Activated CD8-positive, alpha-beta T cell treated with anti-CD3 and anti-CD28 coated beads for 36 hours (primary cell): ENCODE results near the gene MNX1. TPM values are rescaled to one million over a fixed set of nuclear protein-coding genes. Genes with fewer than 3 reads are reported as not detected.

Source experiments
- ATAC-seq: fragments of 200-7000 bp; cut with Tn5 transposase; one replicate; pipeline ENCODE4 v1.10.0; 2021; ENCODE audit warnings: mild to moderate bottlenecking, moderate library complexity
- CTCF ChIA-PET: fragments of 350-600 bp; sonication (Branson Sonifier 250); formaldehyde crosslinking; loops from one replicate; lab custom pipeline; 2021; ENCODE audit warnings: antibody characterized with exemption; lab: Charles Lee
- POLR2A ChIA-PET: fragments of 350-600 bp; sonication (Branson Sonifier 250); formaldehyde crosslinking; loops from one replicate; lab custom pipeline; 2021; ENCODE audit warnings: antibody characterized with exemption; lab: Charles Lee
- DNase-seq: peaks from one replicate; pipeline ENCODE4 v3.0.0-alpha.2; 2020
- H3K27ac Mint-ChIP-seq: one replicate; pipeline ENCODE4 v1.8.0; 2021; ENCODE audit warnings: mild to moderate bottlenecking, mixed read lengths
- H3K27me3 Mint-ChIP-seq: one replicate; pipeline ENCODE4 v1.8.0; 2021; ENCODE audit warnings: mixed read lengths
- H3K36me3 Mint-ChIP-seq: one replicate; pipeline ENCODE4 v1.8.0; 2021; ENCODE audit warnings: low read depth, mixed read lengths
- H3K4me1 Mint-ChIP-seq: one replicate; pipeline ENCODE4 v1.8.0; 2021; ENCODE audit warnings: low read depth, mixed read lengths
- H3K4me3 Mint-ChIP-seq: one replicate; pipeline ENCODE4 v1.8.0; 2021; ENCODE audit warnings: mild to moderate bottlenecking, moderate library complexity, mixed read lengths
- H3K9me3 Mint-ChIP-seq: one replicate; pipeline ENCODE4 v1.8.0; 2021; ENCODE audit warnings: mixed read lengths
- intact Hi-C: fragments of 100-400 bp; cut with micrococcal nuclease; formaldehyde crosslinking; loops from one replicate; pipeline ENCODE4 v1.10.0; 2022
- total RNA-seq, 2 experiments: library from RNA; stranded (reverse); gene quantifications; one replicate each; pipeline ENCODE4 v1.2.3, GENCODE V29; 2021
- TF ChIP-seq, protein P1 (sequence below): fragments of 200-600 bp; IDR thresholded peaks from one replicate; pipeline ENCODE4 v1.8.0; 2022; ENCODE audit warnings: antibody characterized with exemption, mild to moderate bottlenecking

Gene MNX1
- total RNA-seq, 2 experiments from 2014 or later, result not detected

DNA sequence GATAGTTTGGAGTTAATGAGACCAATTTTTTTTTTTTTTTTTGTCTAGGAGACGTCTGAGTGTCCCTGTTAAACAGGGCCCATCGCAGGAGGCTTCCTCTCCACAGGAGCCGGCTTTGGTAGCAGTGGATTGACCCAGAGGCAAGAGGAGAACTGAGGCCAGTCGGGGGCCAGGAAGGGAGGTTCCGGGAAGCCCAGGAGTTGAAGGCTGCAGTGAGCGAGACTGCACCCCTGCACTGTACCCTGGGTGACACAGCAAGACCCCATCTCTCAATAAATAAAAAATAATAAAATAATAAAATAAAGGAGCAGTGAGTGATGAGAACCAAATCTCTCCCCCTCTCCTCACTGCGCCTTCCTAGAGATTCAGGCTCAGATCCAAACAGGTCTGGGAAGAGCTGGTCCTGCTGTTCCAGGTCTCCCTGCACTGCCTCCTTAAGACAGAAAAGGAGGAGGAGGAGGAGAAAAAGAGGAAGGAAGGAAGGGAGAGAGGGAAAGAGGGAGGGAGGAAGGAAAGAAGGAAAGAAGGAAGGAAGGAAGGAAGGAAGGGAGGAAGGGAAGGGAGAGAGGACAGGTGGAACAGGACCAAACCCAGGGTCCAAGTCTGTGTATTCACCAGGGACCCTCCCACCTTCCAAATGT is 3.5 kb downstream of the MNX1 start:
- TF ChIP-seq, protein P1, sequence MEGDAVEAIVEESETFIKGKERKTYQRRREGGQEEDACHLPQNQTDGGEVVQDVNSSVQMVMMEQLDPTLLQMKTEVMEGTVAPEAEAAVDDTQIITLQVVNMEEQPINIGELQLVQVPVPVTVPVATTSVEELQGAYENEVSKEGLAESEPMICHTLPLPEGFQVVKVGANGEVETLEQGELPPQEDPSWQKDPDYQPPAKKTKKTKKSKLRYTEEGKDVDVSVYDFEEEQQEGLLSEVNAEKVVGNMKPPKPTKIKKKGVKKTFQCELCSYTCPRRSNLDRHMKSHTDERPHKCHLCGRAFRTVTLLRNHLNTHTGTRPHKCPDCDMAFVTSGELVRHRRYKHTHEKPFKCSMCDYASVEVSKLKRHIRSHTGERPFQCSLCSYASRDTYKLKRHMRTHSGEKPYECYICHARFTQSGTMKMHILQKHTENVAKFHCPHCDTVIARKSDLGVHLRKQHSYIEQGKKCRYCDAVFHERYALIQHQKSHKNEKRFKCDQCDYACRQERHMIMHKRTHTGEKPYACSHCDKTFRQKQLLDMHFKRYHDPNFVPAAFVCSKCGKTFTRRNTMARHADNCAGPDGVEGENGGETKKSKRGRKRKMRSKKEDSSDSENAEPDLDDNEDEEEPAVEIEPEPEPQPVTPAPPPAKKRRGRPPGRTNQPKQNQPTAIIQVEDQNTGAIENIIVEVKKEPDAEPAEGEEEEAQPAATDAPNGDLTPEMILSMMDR, result no peak
- CTCF ChIA-PET, result interaction anchor here (0.7 kb wide), 1 partner anchor 19 kb away, joined by 3 read pairs; no protein-coding TSS in a partner anchor
- H3K36me3 Mint-ChIP-seq, result no peaks in the 10 kb centered on the region

DNA sequence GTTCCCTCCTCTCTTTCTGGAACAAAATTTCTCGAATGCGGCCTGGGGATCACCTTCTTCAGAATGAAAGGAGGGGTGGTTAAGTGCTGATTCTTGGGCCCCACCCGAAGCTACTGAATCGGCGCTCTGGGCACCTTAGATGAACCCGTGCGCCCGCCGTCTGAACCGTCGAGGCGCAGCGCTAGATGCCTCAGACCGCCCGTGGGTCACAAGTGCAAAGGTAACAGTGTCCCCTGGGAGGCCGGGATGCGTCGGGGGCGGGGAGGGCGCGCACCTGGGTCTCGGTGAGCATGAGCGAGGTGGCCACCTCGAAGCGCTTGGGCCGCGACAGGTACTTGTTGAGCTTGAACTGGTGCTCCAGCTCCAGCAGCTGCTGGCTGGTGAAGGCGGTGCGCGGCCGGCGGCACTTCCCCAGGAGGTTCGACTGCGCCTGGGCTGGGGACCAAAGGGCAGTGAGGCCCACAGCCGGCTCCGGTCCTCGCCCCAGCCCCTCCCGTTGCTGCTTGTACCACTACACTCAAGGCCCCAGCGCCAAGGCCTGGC is 4.2 kb downstream of the MNX1 start:
- POLR2A ChIA-PET, result interaction anchor here (1.1 kb wide), 1 partner anchor 13 kb away, joined by 4 read pairs; no protein-coding TSS in a partner anchor
- Mint-ChIP-seq H3K27ac (no peak overlapping the region), H3K4me1 (peaks cover 13% of the 10 kb centered on the region), H3K4me3 (no peak overlapping the region), H3K27me3 (peaks cover 67% of the 10 kb centered on the region), H3K9me3 (no peaks in the 10 kb centered on the region), H3K36me3 (no peaks in the 10 kb centered on the region)
- CTCF ChIA-PET, result no interaction called here
- ATAC-seq, result no peak
- DNase-seq, result no peak
- TF ChIP-seq, protein P1, result no peak
- intact Hi-C loops, result loop anchor here (10.0 kb wide), 1 partner anchor 1501 kb away; no protein-coding TSS in a partner anchor

More for the DNA sequence above, 3.5 kb downstream of the MNX1 start:
- H3K27me3 Mint-ChIP-seq, result peaks cover 69% of the 10 kb centered on the region
- H3K27ac Mint-ChIP-seq, result no peak overlapping the region
- no peak overlapping the region for H3K4me3 Mint-ChIP-seq
- POLR2A ChIA-PET, result interaction anchor here (1.1 kb wide), 1 partner anchor 13 kb away, joined by 4 read pairs; no protein-coding TSS in a partner anchor
- H3K9me3 Mint-ChIP-seq, result no peaks in the 10 kb centered on the region
- peaks cover 18% of the 10 kb centered on the region for H3K4me1 Mint-ChIP-seq
- ATAC-seq (no peak), DNase-seq (no peak)
- intact Hi-C loops, result loop anchor here (10.0 kb wide), 1 partner anchor 1502 kb away; no protein-coding TSS in a partner anchor

DNA sequence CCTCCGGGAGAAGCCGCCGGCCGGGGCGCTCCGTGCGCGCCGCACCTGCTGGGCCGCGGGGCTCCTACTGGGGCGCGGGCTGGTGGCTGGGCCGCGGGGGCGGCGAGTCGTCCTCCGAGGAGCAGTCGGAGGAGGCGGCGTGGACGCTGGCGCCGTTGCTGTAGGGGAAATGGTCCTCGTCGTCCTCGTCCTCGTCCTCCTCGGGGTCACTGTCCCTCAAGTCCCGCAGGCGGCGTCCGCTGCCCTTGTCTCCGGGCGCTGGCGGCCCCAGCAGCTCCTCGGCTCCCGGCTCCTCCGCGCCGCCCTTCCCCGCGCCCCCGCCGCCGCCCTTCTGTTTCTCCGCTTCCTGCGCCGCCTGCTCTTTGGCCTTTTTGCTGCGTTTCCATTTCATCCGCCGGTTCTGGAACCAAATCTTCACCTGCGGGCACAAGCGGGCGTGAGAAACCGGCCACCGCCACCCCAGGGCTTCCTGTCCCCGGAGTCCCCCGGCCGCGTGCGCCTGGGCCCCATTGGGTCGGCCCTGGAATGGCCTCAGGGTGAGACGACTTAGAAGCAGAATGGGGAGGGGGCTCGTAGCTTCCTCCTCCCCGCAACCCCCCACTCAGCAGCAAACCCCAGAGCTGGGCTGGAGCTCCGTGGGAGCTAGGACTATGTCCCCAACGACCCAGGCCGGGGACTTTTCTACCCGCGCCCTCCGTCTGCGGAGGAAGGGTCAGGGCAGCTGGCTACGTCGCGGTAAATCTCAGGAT is 4.8 kb downstream of the MNX1 start:
- ChIA-PET CTCF (no interaction called here), POLR2A (interaction anchor here (1.1 kb wide), 1 partner anchor 14 kb away, joined by 4 read pairs; no protein-coding TSS in a partner anchor)
- H3K4me3 Mint-ChIP-seq, result no peak overlapping the region
- TF ChIP-seq, protein P1, result no peak
- peaks cover 17% of the 10 kb centered on the region for H3K4me1 Mint-ChIP-seq
- intact Hi-C loops, result loop anchor here (10.0 kb wide), 1 partner anchor 1501 kb away; no protein-coding TSS in a partner anchor
- DNase-seq (no peak), ATAC-seq (no peak)
- H3K27ac Mint-ChIP-seq, result no peak overlapping the region
- H3K9me3 Mint-ChIP-seq, result no peaks in the 10 kb centered on the region
- peaks cover 69% of the 10 kb centered on the region for H3K27me3 Mint-ChIP-seq
- H3K36me3 Mint-ChIP-seq, result no peaks in the 10 kb centered on the region

DNA sequence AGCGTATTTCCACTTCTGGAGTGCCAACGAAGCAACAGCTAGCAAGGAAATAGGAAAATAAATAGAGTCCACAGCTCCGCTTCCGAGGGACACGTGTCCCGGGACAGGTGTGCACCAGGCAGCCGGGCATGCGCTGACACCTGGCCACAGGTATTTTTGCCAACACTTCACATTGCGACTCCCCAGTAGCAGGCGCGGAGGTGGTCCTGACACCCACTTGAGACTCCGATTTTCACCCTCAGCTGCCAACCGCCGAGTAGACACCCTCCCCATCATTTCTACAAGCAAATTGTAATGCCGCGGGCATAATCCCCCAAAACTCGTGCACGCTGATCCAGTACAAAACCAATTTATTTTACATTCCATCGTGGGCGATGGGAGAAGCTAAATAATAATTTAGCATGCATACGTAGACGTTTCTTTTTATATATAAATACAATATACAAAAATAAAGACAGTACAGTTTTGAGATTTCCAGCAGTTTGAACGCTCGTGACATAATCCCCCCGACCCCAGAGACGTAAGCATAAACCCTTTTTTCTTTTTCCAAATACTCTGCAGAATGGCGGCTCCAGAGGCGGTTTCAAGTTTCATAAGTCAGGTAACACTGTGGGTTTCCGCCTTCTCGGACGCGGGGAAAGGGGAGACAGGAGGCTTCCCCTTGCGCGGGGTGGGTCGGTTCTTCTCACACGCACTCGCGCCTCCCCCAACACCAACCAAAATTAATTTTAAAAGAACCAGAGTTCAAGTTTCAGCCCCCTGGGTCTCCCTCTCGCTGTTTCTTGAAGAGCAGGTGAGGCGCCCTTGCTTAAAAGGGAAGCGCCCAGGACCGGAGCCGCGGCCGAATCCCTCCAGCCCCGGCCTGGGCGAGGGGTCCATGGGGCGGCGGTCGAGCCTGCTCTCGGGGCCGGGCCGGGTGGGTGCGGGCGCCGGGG is 5.7 kb downstream of the MNX1 start:
- TF ChIP-seq, protein P1, result no peak
- no peak for ATAC-seq
- Mint-ChIP-seq H3K27ac (no peak overlapping the region), H3K9me3 (no peaks in the 10 kb centered on the region), H3K27me3 (peaks cover 73% of the 10 kb centered on the region), H3K4me3 (no peak overlapping the region), H3K36me3 (no peaks in the 10 kb centered on the region), H3K4me1 (peaks cover 19% of the 10 kb centered on the region)
- CTCF ChIA-PET, result interaction anchor here (1.2 kb wide), 1 partner anchor 14 kb away, joined by 3 read pairs; no protein-coding TSS in a partner anchor
- intact Hi-C loops, result loop anchor here (10.0 kb wide), 1 partner anchor 1500 kb away; no protein-coding TSS in a partner anchor
- POLR2A ChIA-PET, result no interaction called here
- DNase-seq, result no peak
